Measurements from ENCODE around the gene TRIP4.

DNA sequence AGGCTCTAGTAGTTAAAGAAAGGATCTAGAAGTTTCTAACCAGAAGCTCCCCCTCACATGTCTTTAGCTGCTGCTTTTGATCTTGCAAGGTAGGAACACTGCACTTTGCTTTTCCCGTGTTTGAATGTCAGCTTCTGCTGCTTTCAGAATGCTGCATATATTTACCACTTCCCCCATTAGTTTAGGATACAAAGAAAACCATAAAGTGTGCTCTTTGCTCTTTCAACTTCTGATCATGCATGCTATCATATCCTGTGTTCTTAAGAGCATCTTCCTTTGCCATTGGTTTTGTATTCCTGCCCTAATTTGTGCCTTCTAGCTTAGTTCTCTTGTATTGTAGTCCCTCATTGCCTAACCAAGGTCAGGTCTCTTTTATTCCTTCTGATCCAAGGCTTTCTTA is 116.0 kb downstream of the TRIP4 start:
- TF ChIP-seq POLR2AphosphoS5 (IDR thresholded peaks at IDR 0.05; ENCODE audit: low read depth, low read length) (no peak), POLR2A (IDR thresholded peaks at IDR 0.05; ENCODE audit: borderline replicate concordance, extremely low read depth, insufficient read depth, insufficient read length) (no peak), CBX3 (IDR thresholded peaks at IDR 0.05; ENCODE audit: low read depth) (no peak), YY1 (IDR thresholded peaks at IDR 0.05; ENCODE audit: extremely low read depth, insufficient replicate concordance, low read depth, low read length) (no peak), ZNF274 (IDR thresholded peaks at IDR 0.05; ENCODE audit: low read depth, low read length) (no peak), TCF7L2 (IDR thresholded peaks at IDR 0.05; ENCODE audit: borderline replicate concordance, extremely low read depth, insufficient read depth, insufficient read length) (no peak)
- TF ChIP-seq, protein P1, sequence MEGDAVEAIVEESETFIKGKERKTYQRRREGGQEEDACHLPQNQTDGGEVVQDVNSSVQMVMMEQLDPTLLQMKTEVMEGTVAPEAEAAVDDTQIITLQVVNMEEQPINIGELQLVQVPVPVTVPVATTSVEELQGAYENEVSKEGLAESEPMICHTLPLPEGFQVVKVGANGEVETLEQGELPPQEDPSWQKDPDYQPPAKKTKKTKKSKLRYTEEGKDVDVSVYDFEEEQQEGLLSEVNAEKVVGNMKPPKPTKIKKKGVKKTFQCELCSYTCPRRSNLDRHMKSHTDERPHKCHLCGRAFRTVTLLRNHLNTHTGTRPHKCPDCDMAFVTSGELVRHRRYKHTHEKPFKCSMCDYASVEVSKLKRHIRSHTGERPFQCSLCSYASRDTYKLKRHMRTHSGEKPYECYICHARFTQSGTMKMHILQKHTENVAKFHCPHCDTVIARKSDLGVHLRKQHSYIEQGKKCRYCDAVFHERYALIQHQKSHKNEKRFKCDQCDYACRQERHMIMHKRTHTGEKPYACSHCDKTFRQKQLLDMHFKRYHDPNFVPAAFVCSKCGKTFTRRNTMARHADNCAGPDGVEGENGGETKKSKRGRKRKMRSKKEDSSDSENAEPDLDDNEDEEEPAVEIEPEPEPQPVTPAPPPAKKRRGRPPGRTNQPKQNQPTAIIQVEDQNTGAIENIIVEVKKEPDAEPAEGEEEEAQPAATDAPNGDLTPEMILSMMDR (IDR thresholded peaks at IDR 0.05 in 2 of 3, conservative IDR thresholded peaks at IDR 0.05 in 1 of 3; ENCODE audit: borderline replicate concordance in 1 of 3, insufficient read depth in 1 of 3, low read depth in 2 of 3, low read length in 2 of 3): no peak

Measured in HCT116 (cell line).